ENCODE measurements around the gene ST6GAL2.

- TF ChIP-seq CTCF (IDR thresholded peaks at IDR 0.05; ENCODE audit: insufficient read depth, low read length), result no peak
- no peak for TF ChIP-seq REST (IDR thresholded peaks at IDR 0.05; ENCODE audit: insufficient replicate concordance, low read depth)
Observed at GRCh38 chr2:106868275-106868674, 17.7 kb downstream of the ST6GAL2 start.
